ENCODE measurements around the gene APLP2. TPM values are rescaled to one million over a fixed set of nuclear protein-coding genes. Genes with fewer than 3 reads are reported as not detected.
A peak's percentile ranks its signal among the peaks of the same experiment; 100 is the strongest.

Gene APLP2
- total and polyA plus RNA-seq, 2 of the 13 experiments (the other 11 are each of a cell fraction or from before 2014, with no cell fraction given), result 315 to 594 TPM

GRCh38 chr11:130163346-130164220 lies 93.9 kb downstream of the APLP2 start (continued):
- TF ChIP-seq NAIF1 (CRISPR knock-in tag; IDR thresholded peaks at IDR 0.05; ENCODE audit: borderline replicate concordance) (peak; percentile 60; the same call in 1 of the 2 replicates), HIC2 (CRISPR knock-in tag; IDR thresholded peaks at IDR 0.05; ENCODE audit: low read depth) (no peak), ZNF709 (CRISPR knock-in tag; IDR thresholded peaks at IDR 0.05) (peak; percentile 45; the same call in 1 of the 2 replicates), ZNF747 (CRISPR knock-in tag; IDR thresholded peaks at IDR 0.05; ENCODE audit: borderline replicate concordance) (no peak), CENPT (CRISPR knock-in tag; IDR thresholded peaks at IDR 0.05; ENCODE audit: low read depth) (no peak), U2AF1 (optimal IDR thresholded peaks at IDR 0.05; ENCODE audit: low read depth, low read length) (no peak), YEATS4 (CRISPR knock-in tag; IDR thresholded peaks at IDR 0.05; ENCODE audit: borderline replicate concordance) (peak; percentile 89), ZNF646 (CRISPR knock-in tag; IDR thresholded peaks at IDR 0.05) (no peak), E2F1 (CRISPR knock-in tag; IDR thresholded peaks at IDR 0.05) (no peak), ARNT2 (CRISPR knock-in tag; IDR thresholded peaks at IDR 0.05; ENCODE audit: low read depth) (0 out of 2 replicates have a peak, but pooled peaks have one; percentile 41), MATR3 (CRISPR knock-in tag; IDR thresholded peaks at IDR 0.05) (no peak), ZBTB4 (CRISPR knock-in tag; IDR thresholded peaks at IDR 0.05; ENCODE audit: borderline replicate concordance) (no peak), ZNF839 (CRISPR knock-in tag; IDR thresholded peaks at IDR 0.05; ENCODE audit: borderline replicate concordance) (no peak; the same call in 1 of the 2 replicates)

Measured in HepG2 (cell line).